PC-9 (cell line): ENCODE data around the gene C17orf107. TPM values are rescaled to one million over a fixed set of nuclear protein-coding genes. Genes with fewer than 3 reads are reported as not detected.
"Not testable (repeated sequence)": the region's sequence is repeated elsewhere in the genome, so short reads cannot be mapped to it uniquely, and the experiment has no call there.

Source experiments
- BruUV-seq: library from RNA; stranded (reverse); fragments of 400-500 nt; replicated peaks from 2 replicates; lab custom pipeline; 2021; lab: Mats Ljungman, UMichigan
- CTCF ChIA-PET: fragments of 300-600 bp; sonication (Branson Sonifier 250); formaldehyde crosslinking; loops from one replicate; lab custom pipeline; 2022; ENCODE audit warnings: antibody characterized with exemption; lab: Charles Lee
- POLR2A ChIA-PET: fragments of 300-600 bp; sonication (Branson Sonifier 250); formaldehyde crosslinking; loops from one replicate; lab custom pipeline; 2022; ENCODE audit warnings: antibody characterized with exemption; ENCODE audit not compliant: unreplicated experiment; lab: Charles Lee
- DNase-seq, 2 experiments: peaks; one replicate each; pipeline versions ENCODE4 v3.0.0 to v3.0.0-alpha.2; 2015 to 2022; ENCODE audit warnings: mixed read lengths in 1 of 2
- H2AFZ ChIP-seq: fragments of 200-600 bp; sonication (generic); 2 replicates; pipeline ENCODE4 v1.8.1; 2017; ENCODE audit warnings: antibody characterized with exemption
- H3F3A ChIP-seq: fragments of 200-600 bp; sonication (generic); 2 replicates; pipeline ENCODE4 v1.8.1; 2017; ENCODE audit warnings: antibody characterized with exemption, mild to moderate bottlenecking, low read depth; ENCODE audit not compliant: insufficient read depth
- H3K27ac ChIP-seq: fragments of 200-600 bp; sonication (generic); 2 replicates; pipeline ENCODE4 v1.6.1; 2016; ENCODE audit warnings: mixed run types
- H3K27me3 ChIP-seq: fragments of 200-600 bp; sonication (generic); 2 replicates; pipeline ENCODE4 v1.6.1; 2016; ENCODE audit warnings: low read depth, mixed run types; ENCODE audit not compliant: insufficient read depth
- H3K36me3 ChIP-seq: fragments of 200-600 bp; sonication (generic); 2 replicates; pipeline ENCODE4 v1.6.1; 2016; ENCODE audit warnings: low read depth, mixed run types
- H3K4me1 ChIP-seq: fragments of 200-600 bp; sonication (generic); replicated peaks from 2 replicates; pipeline ENCODE4 v1.6.1; 2016; ENCODE audit warnings: mixed run types; ENCODE audit not compliant: insufficient read depth
- H3K4me2 ChIP-seq: fragments of 200-600 bp; sonication (generic); 2 replicates; pipeline ENCODE4 v1.6.1; 2017; ENCODE audit warnings: mixed run types
- H3K4me3 ChIP-seq: fragments of 200-600 bp; sonication (generic); 2 replicates; pipeline ENCODE4 v1.6.1; 2016; ENCODE audit warnings: mixed run types
- H3K79me2 ChIP-seq: fragments of 200-600 bp; sonication (generic); 2 replicates; pipeline ENCODE4 v1.6.1; 2017; ENCODE audit warnings: low read depth, mixed run types
- H3K9me2 ChIP-seq: fragments of 200-600 bp; sonication (generic); 2 replicates; pipeline ENCODE4 v1.8.1; 2017; ENCODE audit warnings: mild to moderate bottlenecking; ENCODE audit not compliant: insufficient read depth
- H3K9me3 ChIP-seq: fragments of 200-600 bp; sonication (generic); 2 replicates; pipeline ENCODE4 v1.8.1; 2016; ENCODE audit warnings: low read depth; ENCODE audit not compliant: insufficient read depth
- H4K20me1 ChIP-seq: fragments of 200-600 bp; sonication (generic); 2 replicates; pipeline ENCODE4 v1.8.1; 2017; ENCODE audit not compliant: insufficient read depth
- CTCF ChIP-seq: fragments of 200-600 bp; sonication (generic); conservative IDR thresholded peaks from 2 replicates; pipeline ENCODE4 v1.6.1; 2017; ENCODE audit warnings: mixed run types, antibody characterized with exemption, mild to moderate bottlenecking, moderate library complexity
- EZH2 ChIP-seq: fragments of 200-600 bp; sonication (generic); IDR thresholded peaks from 2 replicates; pipeline ENCODE4 v1.8.0; 2017; ENCODE audit warnings: antibody characterized with exemption, low read depth
- intact Hi-C: fragments of 100-400 bp; cut with micrococcal nuclease; formaldehyde crosslinking; loops from one replicate; pipeline ENCODE4 v1.10.0; 2022; ENCODE audit not compliant: unreplicated experiment
- total RNA-seq: library from RNA; stranded (reverse); gene quantifications from 2 replicates; pipeline ENCODE4 v1.2.3, GENCODE V29; 2021

Gene C17orf107
- total RNA-seq, 1 experiment from 2014 or later, result 3.1 TPM

GRCh38 chr17:4863321-4863720 is 36.0 kb upstream of the C17orf107 start:
- no peak for DNase-seq
- H4K20me1 ChIP-seq, result peaks cover 20% of the 10 kb centered on the region
- peaks cover 26% of the 10 kb centered on the region for H3K79me2 ChIP-seq
- H3K9me2 ChIP-seq, result no peaks in the 10 kb centered on the region
- CTCF ChIA-PET, result no interaction called here
- no peak overlapping the region for H3K4me2 ChIP-seq
- BruUV-seq, result no TSS peak
- intact Hi-C loops, result no loop called here
- H3F3A ChIP-seq, result peaks cover 21% of the 10 kb centered on the region; the same call in 1 of the 2 replicates
- POLR2A ChIA-PET, result no interaction called here
- 0 out of 2 replicates have a peak, but pooled peaks cover 3% of the 10 kb centered on the region for H3K36me3 ChIP-seq
- H3K27ac ChIP-seq, result no peak overlapping the region
- no peak overlapping the region for H3K4me3 ChIP-seq
- no peaks in the 10 kb centered on the region for H3K9me3 ChIP-seq
- H2AFZ ChIP-seq, result no peak overlapping the region
- H3K4me1 ChIP-seq, result peaks cover 12% of the 10 kb centered on the region
- TF ChIP-seq CTCF (no peak), EZH2 (no peak)
- no peaks in the 10 kb centered on the region for H3K27me3 ChIP-seq

GRCh38 chr17:4867535-4867934 is 31.8 kb upstream of the C17orf107 start:
- H3K9me2 ChIP-seq, H3F3A ChIP-seq, POLR2A ChIA-PET, H3K4me2 ChIP-seq, BruUV-seq, H2AFZ ChIP-seq, H3K36me3 ChIP-seq, DNase-seq, H3K9me3 ChIP-seq, intact Hi-C loops, H3K4me1 ChIP-seq, H3K27ac ChIP-seq, H3K27me3 ChIP-seq, H3K4me3 ChIP-seq: not testable (repeated sequence)
- H3K79me2 ChIP-seq, result peaks cover 10% of the 10 kb centered on the region; the same call in 1 of the 2 replicates
- CTCF ChIA-PET, result interaction anchor here (0.6 to 0.7 kb wide), 4 partner anchors 9 to 171 kb away, joined by 3 to 5 read pairs (median 3); no protein-coding TSS in a partner anchor
- H4K20me1 ChIP-seq, result peaks cover 19% of the 10 kb centered on the region

- ChIA-PET POLR2A (interaction anchor here (0.7 kb wide), 1 partner anchor 11 kb away, joined by 15 read pairs; no protein-coding TSS in a partner anchor), CTCF (interaction anchor here (0.7 kb wide), 1 partner anchor 7 kb away, joined by 13 read pairs; no protein-coding TSS in a partner anchor)
- H3K9me3 ChIP-seq, H3K9me2 ChIP-seq, H3K36me3 ChIP-seq, H3K27me3 ChIP-seq, H3K79me2 ChIP-seq, intact Hi-C loops, H4K20me1 ChIP-seq, H3K4me2 ChIP-seq, BruUV-seq, H3K4me3 ChIP-seq, H3K4me1 ChIP-seq, H2AFZ ChIP-seq, H3F3A ChIP-seq, DNase-seq, H3K27ac ChIP-seq: not testable (repeated sequence)
Measured at GRCh38 chr17:4869058-4869998, 30.0 kb upstream of the C17orf107 start.

GRCh38 chr17:4870855-4871254 is 28.5 kb upstream of the C17orf107 start:
- no peak overlapping the region for H2AFZ ChIP-seq
- H3K4me1 ChIP-seq, result no peaks in the 10 kb centered on the region
- ChIA-PET CTCF (no interaction called here), POLR2A (no interaction called here)
- no peaks in the 10 kb centered on the region for H3K36me3 ChIP-seq
- peaks cover 11% of the 10 kb centered on the region; the same call in 1 of the 2 replicates for H4K20me1 ChIP-seq
- no peak for DNase-seq
- no peak overlapping the region for H3K4me3 ChIP-seq
- H3K79me2 ChIP-seq, result 0 out of 2 replicates have a peak, but pooled peaks cover 11% of the 10 kb centered on the region
- H3K9me3 ChIP-seq, result no peaks in the 10 kb centered on the region
- peaks cover 6% of the 10 kb centered on the region; the same call in 1 of the 2 replicates for H3F3A ChIP-seq
- H3K27ac ChIP-seq, result no peak overlapping the region
- BruUV-seq, result no TSS peak
- no peak overlapping the region for H3K4me2 ChIP-seq
- TF ChIP-seq EZH2 (no peak), CTCF (no peak)
- no peaks in the 10 kb centered on the region for H3K9me2 ChIP-seq
- intact Hi-C loops, result no loop called here
- no peaks in the 10 kb centered on the region for H3K27me3 ChIP-seq
